ENCODE data around the gene SPEG. TPM values are rescaled to one million over a fixed set of nuclear protein-coding genes. Genes with fewer than 3 reads are reported as not detected.
A peak's percentile ranks its signal among the peaks of the same experiment; 100 is the strongest.

Gene SPEG
- total and polyA plus RNA-seq, 2 donors (not counting 3 experiments of a cell fraction or from before 2014, with no cell fraction given): 0.84 to 3.5 TPM

GRCh38 chr2:219542931-219543595 lies 108.4 kb downstream of the SPEG start:
- H3K79me2 ChIP-seq (ENCODE audit: control insufficient read depth, insufficient read depth, low read length): no peaks in the 10 kb centered on the region
- H2AFZ ChIP-seq (ENCODE audit: low read depth, low read length): peak overlapping the region; percentile 41
- TF ChIP-seq POLR2AphosphoS5 (IDR thresholded peaks at IDR 0.05; ENCODE audit: insufficient read depth, low read depth, low read length) (peak; percentile 32), FOS (IDR thresholded peaks at IDR 0.05; ENCODE audit: borderline replicate concordance, insufficient read depth, low read length) (no peak)
- ChIA-PET CTCF (interaction anchor here (1.0 to 4.5 kb wide), 14 partner anchors 9 to 147 kb away, joined by 3 to 25 read pairs (median 5); partner anchors contain the start of genes GMPPA, INHA and OBSL1), POLR2A (no interaction called here)
- no peaks in the 10 kb centered on the region for H3K9me1 ChIP-seq (replicated peaks; ENCODE audit: control insufficient read depth, extremely low read depth, insufficient read depth, low read length)
- peak; percentile 14 for DNase-seq (ENCODE audit: low read depth, low spot score)
- H3K36me3 ChIP-seq (ENCODE audit: control insufficient read depth in 2 of 2, extremely low read depth in 1 of 2, insufficient read depth in 2 of 2, low read length in 2 of 2): no peaks in the 10 kb centered on the region
- no TSS peak for BruUV-seq (replicated peaks)
- dilution Hi-C loops (cut with MboI; ENCODE audit: extremely low pct_ligation_motif_present, low sequenced_read_pairs): no loop called here
- H4K20me1 ChIP-seq (replicated peaks; ENCODE audit: control insufficient read depth, extremely low read depth, insufficient read depth, low read length): no peaks in the 10 kb centered on the region
- H3K4me3 ChIP-seq (replicated peaks in 1 of 3; ENCODE audit: insufficient read depth in 1 of 3, low read depth in 1 of 3, low read length in 3 of 3): peak overlapping the region; percentile 29 to 37 (median 29)
- H3K4me2 ChIP-seq (ENCODE audit: insufficient read depth, low read length): peak overlapping the region; percentile 49
- peaks cover 7% of the 10 kb centered on the region for H3K4me1 ChIP-seq (ENCODE audit: control insufficient read depth, extremely low read depth, insufficient read depth, low read length)
- intact Hi-C loops (cut with micrococcal nuclease): loop anchor here (1.0 kb wide), 3 partner anchors 45 to 156 kb away; partner anchors contain the start of genes DNPEP, GMPPA and STK11IP
- peaks cover 23% of the 10 kb centered on the region in 2 experiments for H3K27me3 ChIP-seq (ENCODE audit: control insufficient read depth in 2 of 2, insufficient read depth in 2 of 2, low read length in 2 of 2)
- no peak overlapping the region for H3K9ac ChIP-seq (replicated peaks; ENCODE audit: extremely low read depth, insufficient read depth, low read length)
- H3K27ac ChIP-seq (ENCODE audit: insufficient read depth, low read depth, low read length): no peak overlapping the region
- no peaks in the 10 kb centered on the region for H3K9me3 ChIP-seq (replicated peaks; ENCODE audit: control insufficient read depth, insufficient read depth, low read length)
- no peak for FAIRE-seq

GRCh38 chr2:219543596-219544358 lies 109.1 kb downstream of the SPEG start, which contains the start of the genes CHPF and TMEM198:
TSS of gene CHPF (minus strand) at chr2:219543809. CDS start at chr2:219543538, 271 bp downstream.
TSS of gene TMEM198 (plus strand) at chr2:219544028. CDS start at chr2:219544728, 700 bp downstream.
- H3K27me3 ChIP-seq (ENCODE audit: control insufficient read depth in 2 of 2, insufficient read depth in 2 of 2, low read length in 2 of 2): peaks cover 18 to 23% of the 10 kb centered on the region in 2 experiments
- no peak within 1 kb of the TSS for H3K27ac ChIP-seq (ENCODE audit: insufficient read depth, low read depth, low read length)
- no peaks in the 10 kb centered on the region for H3K36me3 ChIP-seq (ENCODE audit: control insufficient read depth in 2 of 2, extremely low read depth in 1 of 2, insufficient read depth in 2 of 2, low read length in 2 of 2)
- ChIA-PET CTCF (interaction anchor here (0.9 to 4.5 kb wide), 13 partner anchors 9 to 146 kb away, joined by 3 to 25 read pairs (median 5); partner anchors contain the start of genes GMPPA, INHA and OBSL1), POLR2A (no interaction called here)
- H3K4me1 ChIP-seq (ENCODE audit: control insufficient read depth, extremely low read depth, insufficient read depth, low read length): peaks cover 7% of the 10 kb centered on the region
- H3K9ac ChIP-seq (replicated peaks; ENCODE audit: extremely low read depth, insufficient read depth, low read length): no peak within 1 kb of the TSS
- FAIRE-seq (peak; percentile 79), DNase-seq (ENCODE audit: low read depth, low spot score) (peak; percentile 86)
- peak within 1 kb of the TSS; percentile 29 to 37 (median 29) for H3K4me3 ChIP-seq (replicated peaks in 1 of 3; ENCODE audit: insufficient read depth in 1 of 3, low read depth in 1 of 3, low read length in 3 of 3)
- intact Hi-C loops (cut with micrococcal nuclease) (loop anchor here (1.0 kb wide), 3 partner anchors 45 to 156 kb away; partner anchors contain the start of genes DNPEP, GMPPA and STK11IP), dilution Hi-C loops (cut with MboI; ENCODE audit: extremely low pct_ligation_motif_present, low sequenced_read_pairs) (no loop called here)
- no peaks in the 10 kb centered on the region for H3K9me1 ChIP-seq (replicated peaks; ENCODE audit: control insufficient read depth, extremely low read depth, insufficient read depth, low read length)
- TF ChIP-seq, protein P1, sequence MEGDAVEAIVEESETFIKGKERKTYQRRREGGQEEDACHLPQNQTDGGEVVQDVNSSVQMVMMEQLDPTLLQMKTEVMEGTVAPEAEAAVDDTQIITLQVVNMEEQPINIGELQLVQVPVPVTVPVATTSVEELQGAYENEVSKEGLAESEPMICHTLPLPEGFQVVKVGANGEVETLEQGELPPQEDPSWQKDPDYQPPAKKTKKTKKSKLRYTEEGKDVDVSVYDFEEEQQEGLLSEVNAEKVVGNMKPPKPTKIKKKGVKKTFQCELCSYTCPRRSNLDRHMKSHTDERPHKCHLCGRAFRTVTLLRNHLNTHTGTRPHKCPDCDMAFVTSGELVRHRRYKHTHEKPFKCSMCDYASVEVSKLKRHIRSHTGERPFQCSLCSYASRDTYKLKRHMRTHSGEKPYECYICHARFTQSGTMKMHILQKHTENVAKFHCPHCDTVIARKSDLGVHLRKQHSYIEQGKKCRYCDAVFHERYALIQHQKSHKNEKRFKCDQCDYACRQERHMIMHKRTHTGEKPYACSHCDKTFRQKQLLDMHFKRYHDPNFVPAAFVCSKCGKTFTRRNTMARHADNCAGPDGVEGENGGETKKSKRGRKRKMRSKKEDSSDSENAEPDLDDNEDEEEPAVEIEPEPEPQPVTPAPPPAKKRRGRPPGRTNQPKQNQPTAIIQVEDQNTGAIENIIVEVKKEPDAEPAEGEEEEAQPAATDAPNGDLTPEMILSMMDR (IDR thresholded peaks at IDR 0.05; ENCODE audit: extremely low read depth in 1 of 2, insufficient read depth in 1 of 2, low read depth in 1 of 2, low read length in 2 of 2): no peak
- TF ChIP-seq MAX (IDR thresholded peaks at IDR 0.05; ENCODE audit: insufficient read depth, insufficient read length): no peak
- H2AFZ ChIP-seq (ENCODE audit: low read depth, low read length): peak within 1 kb of the TSS; percentile 41
- H3K4me2 ChIP-seq (ENCODE audit: insufficient read depth, low read length): peak within 1 kb of the TSS; percentile 49
- H3K9me3 ChIP-seq (replicated peaks; ENCODE audit: control insufficient read depth, insufficient read depth, low read length): no peaks in the 10 kb centered on the region
- no TSS peak for BruUV-seq (replicated peaks)
- H3K79me2 ChIP-seq (ENCODE audit: control insufficient read depth, insufficient read depth, low read length): no peaks in the 10 kb centered on the region
- no peaks in the 10 kb centered on the region for H4K20me1 ChIP-seq (replicated peaks; ENCODE audit: control insufficient read depth, extremely low read depth, insufficient read depth, low read length)
